ENCODE measurements around the gene ANTXR1.

ANTXR1 gene

GRCh38 chr2:69013142-69013839 is at the start of gene ANTXR1:
TSS of gene ANTXR1 (plus strand) at chr2:69013179. CDS start at chr2:69013500, 321 bp downstream.
- DNase-seq (ENCODE audit: low read depth in 2 of 2) = no peak

GRCh38 chr2:68964282-68964681 is 48.7 kb upstream of the ANTXR1 start:
- DNase-seq (ENCODE audit: low read depth in 2 of 2) = no peak

GRCh38 chr2:68968221-68968620 is 44.8 kb upstream of the ANTXR1 start:
- no peak for DNase-seq (ENCODE audit: low read depth in 2 of 2)

- DNase-seq (ENCODE audit: low read depth in 2 of 2) = no peak
Measured at GRCh38 chr2:68969736-68970490, 43.1 kb upstream of the ANTXR1 start.

- DNase-seq (ENCODE audit: low read depth in 2 of 2) = no peak
Measured at GRCh38 chr2:68970566-68971265, 42.3 kb upstream of the ANTXR1 start.

GRCh38 chr2:68971591-68972231 is 41.3 kb upstream of the ANTXR1 start:
- no peak for DNase-seq (ENCODE audit: low read depth in 2 of 2)

GRCh38 chr2:68974251-68974650 is 38.7 kb upstream of the ANTXR1 start, which contains the start of gene GKN1:
TSS of gene GKN1 (plus strand) at chr2:68974636. CDS start at chr2:68974678, 42 bp downstream.
- DNase-seq (ENCODE audit: low read depth in 2 of 2) = no peak

GRCh38 chr2:68974946-68975665 is 37.9 kb upstream of the ANTXR1 start:
- DNase-seq (ENCODE audit: low read depth in 2 of 2) = no peak

GRCh38 chr2:68975844-68976243 is 37.1 kb upstream of the ANTXR1 start:
- DNase-seq (ENCODE audit: low read depth in 2 of 2) = no peak

GRCh38 chr2:68977453-68977852 is 35.5 kb upstream of the ANTXR1 start:
- DNase-seq (ENCODE audit: low read depth in 2 of 2) = no peak

GRCh38 chr2:68978098-68978497 is 34.9 kb upstream of the ANTXR1 start:
- DNase-seq (ENCODE audit: low read depth in 2 of 2) = no peak

GRCh38 chr2:68980956-68981355 is 32.0 kb upstream of the ANTXR1 start:
- no peak for DNase-seq (ENCODE audit: low read depth in 2 of 2)

- DNase-seq (ENCODE audit: low read depth in 2 of 2) = no peak
Measured at GRCh38 chr2:68987021-68987503, 25.9 kb upstream of the ANTXR1 start.

- no peak for DNase-seq (ENCODE audit: low read depth in 2 of 2)
Measured at GRCh38 chr2:68989035-68989434, 23.9 kb upstream of the ANTXR1 start.

- DNase-seq (ENCODE audit: low read depth in 2 of 2) = no peak
Measured at GRCh38 chr2:68992341-68992740, 20.6 kb upstream of the ANTXR1 start.

- DNase-seq (ENCODE audit: low read depth in 2 of 2) = no peak
Measured at GRCh38 chr2:68992933-68993332, 20.0 kb upstream of the ANTXR1 start.

GRCh38 chr2:68993660-68994059 is 19.3 kb upstream of the ANTXR1 start:
- DNase-seq (ENCODE audit: low read depth in 2 of 2) = no peak

- no peak for DNase-seq (ENCODE audit: low read depth in 2 of 2)
Measured at GRCh38 chr2:68994864-68995263, 18.1 kb upstream of the ANTXR1 start.

- no peak for DNase-seq (ENCODE audit: low read depth in 2 of 2)
Measured at GRCh38 chr2:68995916-68996315, 17.1 kb upstream of the ANTXR1 start.

GRCh38 chr2:68997401-68997800 is 15.6 kb upstream of the ANTXR1 start:
- DNase-seq (ENCODE audit: low read depth in 2 of 2) = no peak

GRCh38 chr2:69001879-69002278 is 11.1 kb upstream of the ANTXR1 start:
- no peak for DNase-seq (ENCODE audit: low read depth in 2 of 2)
